CD4-positive, alpha-beta T cell treated with Interleukin-17A for 1 hour (primary cell): Measurements from ENCODE around the gene PLB1.

Experiments
- DNase-seq: peaks from one replicate; pipeline ENCODE4 v3.0.0-alpha.2; 2020

PLB1 gene

DNA sequence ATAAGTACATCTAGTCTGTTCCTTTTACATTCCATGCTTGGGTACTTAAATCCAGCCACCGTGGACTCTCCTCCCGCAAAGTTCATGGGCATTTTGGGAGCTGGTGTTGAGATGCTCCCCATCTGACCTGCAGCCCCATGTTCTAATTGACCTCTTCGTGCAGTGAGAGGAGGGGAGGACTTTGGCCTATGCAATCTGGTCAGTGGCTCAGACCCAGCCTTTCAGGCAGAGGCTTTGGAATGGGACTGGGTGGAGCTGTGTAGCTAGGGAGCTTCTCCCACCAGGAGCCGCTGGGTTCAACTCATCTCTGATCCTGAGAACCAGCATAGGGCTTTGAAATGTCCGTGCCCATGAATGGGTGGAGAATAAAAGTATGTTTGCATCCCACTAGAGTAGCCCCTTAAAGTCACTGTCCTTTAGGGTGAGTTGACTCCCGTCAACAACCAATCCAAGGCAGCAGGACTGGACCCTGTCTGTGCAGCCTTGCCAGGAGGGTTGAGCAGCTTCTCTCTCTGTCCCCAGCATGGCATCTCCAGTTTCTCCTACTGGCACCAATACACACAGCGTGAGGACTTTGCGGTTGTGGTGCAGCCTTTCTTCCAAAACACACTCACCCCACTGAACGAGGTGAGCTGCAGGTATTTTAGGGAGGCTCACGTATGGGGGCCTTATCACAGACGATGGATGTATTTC is 135.8 kb downstream of the PLB1 start:
- no peak for DNase-seq

DNA sequence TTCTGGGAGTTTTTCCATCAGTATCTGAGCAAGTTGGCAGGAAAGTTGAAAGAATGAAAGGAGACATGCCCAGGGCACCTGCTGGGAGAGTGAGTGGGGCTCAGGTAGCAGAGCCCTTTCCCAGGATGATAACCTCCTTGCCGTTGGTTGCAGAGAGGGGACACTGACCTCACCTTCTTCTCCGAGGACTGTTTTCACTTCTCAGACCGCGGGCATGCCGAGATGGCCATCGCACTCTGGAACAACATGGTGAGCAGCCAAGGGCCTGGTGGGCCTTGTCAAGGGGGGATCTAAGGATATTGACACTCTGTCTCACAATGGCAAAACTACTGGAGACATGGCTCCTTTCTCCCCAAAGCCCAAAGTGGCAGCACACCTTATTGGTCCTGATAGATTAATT is 136.9 kb downstream of the PLB1 start:
- no peak for DNase-seq

GRCh38 chr2:28633204-28633603 is 137.3 kb downstream of the PLB1 start:
- no peak for DNase-seq

DNA sequence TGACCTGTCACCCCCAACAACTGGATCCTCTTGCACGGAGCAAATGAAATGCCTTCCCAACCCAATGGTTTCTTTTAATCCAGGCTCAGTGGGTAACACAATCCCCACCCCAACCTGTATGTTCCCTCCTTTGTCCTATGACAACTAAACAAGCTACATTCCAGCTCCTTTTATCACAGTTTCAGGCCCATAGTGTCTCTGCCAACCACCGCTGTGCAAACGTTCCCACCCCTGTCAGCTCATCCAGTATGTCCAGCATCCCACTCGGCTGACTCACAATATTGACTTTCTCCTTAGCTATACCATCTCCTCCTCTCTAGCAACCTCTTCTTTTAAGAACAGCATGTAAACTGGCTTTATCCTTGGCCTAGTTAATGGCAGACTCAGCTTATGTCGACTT is 137.9 kb downstream of the PLB1 start:
- no peak for DNase-seq

DNA sequence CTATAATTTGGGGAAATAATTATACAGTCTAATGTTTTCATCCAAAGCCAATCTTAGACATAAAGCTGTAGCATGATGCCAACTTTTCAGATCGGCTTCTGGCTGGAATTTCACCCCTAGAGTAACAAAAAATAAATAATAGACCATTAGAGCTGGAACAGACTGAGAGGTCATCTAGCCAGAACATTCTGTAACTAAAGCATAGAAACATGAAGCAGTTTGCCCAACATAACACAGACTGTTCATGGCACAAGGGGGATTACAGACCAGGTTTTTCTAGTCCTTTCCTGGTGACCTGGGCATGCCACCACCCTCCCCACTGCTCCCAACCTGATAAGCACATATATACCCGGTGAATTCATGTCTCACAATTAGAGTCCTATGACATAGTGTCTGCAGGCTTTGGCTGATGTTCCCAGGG is 139.3 kb downstream of the PLB1 start:
- DNase-seq: no peak

- no peak for DNase-seq
Measured at GRCh38 chr2:28636491-28636890, 140.6 kb downstream of the PLB1 start.

- no peak for DNase-seq
Measured at GRCh38 chr2:28637066-28638047, 141.5 kb downstream of the PLB1 start.

- DNase-seq: no peak
Measured at GRCh38 chr2:28638102-28638501, 142.2 kb downstream of the PLB1 start.

- DNase-seq: no peak
Measured at GRCh38 chr2:28639092-28639691, 143.3 kb downstream of the PLB1 start.

- DNase-seq: no peak
Measured at GRCh38 chr2:28639836-28640235, 144.0 kb downstream of the PLB1 start.

DNA sequence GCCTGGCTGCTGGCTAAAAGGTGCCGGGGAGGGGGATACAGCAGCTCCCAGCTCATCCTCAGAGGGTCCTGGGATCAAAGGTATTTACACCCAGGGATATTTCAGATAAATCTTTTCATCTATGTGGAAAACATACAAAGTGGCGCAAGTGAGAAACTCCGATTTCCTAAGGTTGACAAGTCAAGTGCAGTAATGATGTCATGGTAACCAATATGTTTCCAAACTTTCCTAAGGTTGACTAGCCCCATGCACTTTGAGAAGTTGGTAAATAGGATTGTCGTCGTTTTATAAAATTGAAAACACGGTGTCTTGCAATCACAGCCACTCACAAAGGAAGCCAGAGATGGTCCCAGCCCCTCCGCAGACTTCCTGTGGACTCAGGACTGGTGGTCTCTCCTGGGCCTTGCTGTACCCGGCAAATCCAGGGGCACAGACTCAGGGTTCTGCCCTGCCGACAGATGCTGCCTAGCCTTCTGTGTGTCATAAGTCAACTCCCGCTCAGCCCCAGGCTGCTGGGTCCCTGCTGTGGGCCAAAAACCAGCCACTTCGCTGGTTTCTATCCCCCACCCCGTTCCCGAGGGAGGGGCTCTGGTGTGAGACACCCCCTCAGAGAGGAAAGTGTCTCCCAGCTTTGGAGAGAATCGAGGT is 144.5 kb downstream of the PLB1 start:
- no peak for DNase-seq

GRCh38 chr2:28640908-28641300 is 145.0 kb downstream of the PLB1 start:
- no peak for DNase-seq

DNA sequence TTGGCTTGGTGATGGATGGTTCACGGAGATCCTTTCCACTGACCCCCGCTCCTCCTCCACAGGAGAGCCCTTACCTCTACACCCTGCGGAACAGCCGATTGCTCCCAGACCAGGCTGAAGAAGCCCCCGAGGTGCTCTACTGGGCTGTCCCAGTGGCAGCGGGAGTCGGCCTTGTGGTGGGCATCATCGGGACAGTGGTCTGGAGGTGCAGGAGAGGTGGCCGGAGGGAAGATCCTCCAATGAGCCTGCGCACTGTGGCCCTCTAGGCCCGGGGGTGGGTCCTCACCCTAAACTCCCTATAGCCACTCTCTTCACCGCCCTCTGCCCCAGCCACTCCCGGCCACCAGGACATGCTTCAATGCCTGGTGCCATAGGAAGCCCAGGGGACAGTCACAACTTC is 146.9 kb downstream of the PLB1 start:
- no peak for DNase-seq

DNA sequence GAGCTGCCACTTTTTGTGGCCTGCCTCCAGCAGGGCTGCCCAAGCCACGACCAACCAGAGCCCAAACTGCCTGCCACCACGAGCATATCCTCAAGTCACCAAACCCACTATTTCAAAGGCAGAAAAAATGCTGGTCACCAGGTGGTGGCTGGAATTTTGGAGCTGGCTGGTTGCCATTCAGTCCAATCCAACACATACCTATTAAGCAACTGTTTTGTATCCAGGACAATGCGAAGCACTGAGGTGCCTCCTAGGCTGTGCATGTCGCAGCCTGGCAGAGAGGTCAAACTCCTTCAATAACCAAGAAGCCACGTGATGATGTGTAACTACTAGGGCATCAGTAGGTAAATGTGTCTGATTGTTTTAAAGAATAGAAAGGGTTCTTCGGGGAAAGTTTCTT is 147.5 kb downstream of the PLB1 start:
- DNase-seq: no peak

- no peak for DNase-seq
Measured at GRCh38 chr2:28643911-28644334, 148.1 kb downstream of the PLB1 start.

DNA sequence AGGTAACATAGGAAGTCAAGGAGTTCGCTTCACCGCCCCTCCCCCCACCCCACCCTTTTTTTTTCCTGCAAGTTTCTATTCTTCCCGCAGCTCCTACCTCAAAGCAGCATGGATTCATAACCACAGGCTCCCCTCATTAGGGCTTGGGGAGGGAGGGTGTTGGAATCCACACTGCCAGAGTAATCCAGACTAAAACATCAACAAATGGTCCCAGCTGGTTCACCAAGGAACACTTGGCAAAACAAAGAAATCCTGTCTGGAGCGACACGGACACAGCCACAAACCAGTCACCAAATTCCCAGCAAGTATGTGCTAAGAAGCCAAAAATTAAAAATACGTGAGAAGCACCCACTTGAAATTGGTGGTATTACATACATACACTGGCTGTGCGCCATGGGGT is 148.9 kb downstream of the PLB1 start:
- DNase-seq: no peak

DNA sequence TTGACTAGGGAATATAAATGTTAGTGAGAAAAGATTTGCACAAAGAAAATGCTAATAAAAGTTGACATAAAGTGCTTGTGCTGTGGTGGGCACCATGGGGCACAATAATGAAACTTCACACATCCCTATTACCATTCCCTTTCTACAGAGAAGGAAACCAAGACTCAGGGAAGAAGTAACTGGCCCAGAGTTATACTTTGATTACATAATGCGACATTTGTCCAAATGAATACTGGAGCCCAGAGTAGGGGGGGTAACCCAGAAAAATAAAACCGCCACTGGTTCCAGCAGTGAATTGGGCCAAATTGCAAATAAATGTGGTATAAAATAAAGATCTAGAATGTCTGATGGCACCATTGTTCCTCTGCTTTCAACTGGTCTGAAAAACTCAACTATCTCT is 149.7 kb downstream of the PLB1 start:
- no peak for DNase-seq

GRCh38 chr2:28647682-28648081 is 151.8 kb downstream of the PLB1 start:
- DNase-seq: peak; percentile 17

GRCh38 chr2:28648147-28648546 is 152.3 kb downstream of the PLB1 start:
- no peak for DNase-seq

DNA sequence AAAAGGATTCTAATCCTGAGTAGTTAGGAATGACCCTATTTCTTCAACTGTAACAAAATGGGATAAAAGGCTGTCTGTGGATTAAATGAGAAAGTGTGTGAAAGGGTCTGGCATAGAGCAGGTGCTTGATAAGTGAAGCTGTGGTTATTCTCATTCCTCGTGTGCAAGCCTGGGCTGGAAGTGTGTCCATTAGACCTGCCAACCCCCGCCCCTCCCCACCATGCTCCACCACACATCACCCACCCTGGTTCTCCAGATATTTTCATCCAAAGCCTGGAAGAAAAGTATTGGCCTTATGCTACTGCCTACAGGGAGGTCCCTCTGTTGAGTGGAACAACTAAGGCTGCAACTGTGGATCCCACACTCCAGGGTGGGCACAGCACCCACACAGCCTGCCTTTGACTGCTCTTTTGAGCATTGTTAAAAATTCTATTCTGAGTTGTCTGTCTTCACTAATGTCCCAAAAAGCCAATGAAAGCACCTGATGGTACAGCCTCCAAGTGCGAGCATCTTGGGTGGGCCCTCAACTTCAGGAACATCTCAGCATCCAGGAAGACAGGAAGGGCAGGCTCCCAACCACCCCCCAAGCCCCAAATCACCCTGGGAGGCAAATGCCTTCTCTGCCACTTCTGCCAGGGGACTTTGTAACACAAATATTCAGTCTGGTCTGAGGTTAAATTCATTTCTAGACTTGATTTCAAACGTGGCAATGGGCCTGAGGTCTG is 153.0 kb downstream of the PLB1 start:
- no peak for DNase-seq

- DNase-seq: no peak
Measured at GRCh38 chr2:28649481-28650265, 153.8 kb downstream of the PLB1 start.

DNA sequence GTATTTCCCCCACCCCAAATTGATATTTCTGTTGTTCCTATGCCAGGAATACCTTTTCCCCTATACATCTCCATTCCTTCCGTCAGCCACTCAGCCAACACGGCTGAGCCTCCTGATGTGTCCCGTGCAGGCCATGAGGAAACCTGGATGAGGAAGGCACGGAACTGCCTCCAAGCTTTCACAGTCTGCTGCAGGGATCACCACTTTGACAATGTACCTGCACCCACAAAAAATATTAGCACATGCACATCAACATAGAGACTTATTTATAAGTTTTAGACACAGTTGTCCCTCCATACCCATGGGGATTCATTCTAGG is 154.4 kb downstream of the PLB1 start:
- no peak for DNase-seq
